HG03097 (cell line): Measurements from ENCODE around the gene ADGRG1.
"Not testable (repeated sequence)": the region's sequence is repeated elsewhere in the genome, so short reads cannot be mapped to it uniquely, and the experiment has no call there.

Source experiments
- ATAC-seq: cut with Tn5 transposase; IDR thresholded peaks from one replicate; pipeline ENCODE4 v1.9.1; 2021; ENCODE audit not compliant: unreplicated experiment, low FRiP score

Gene ADGRG1

GRCh38 chr16:57695680-57696069, 67.2 kb downstream of the ADGRG1 start:
- ATAC-seq, result no peak

- no peak for ATAC-seq
Measured at GRCh38 chr16:57696240-57696639, 67.8 kb downstream of the ADGRG1 start.

- ATAC-seq, result no peak
Measured at GRCh38 chr16:57697896-57698537, 69.6 kb downstream of the ADGRG1 start.

DNA sequence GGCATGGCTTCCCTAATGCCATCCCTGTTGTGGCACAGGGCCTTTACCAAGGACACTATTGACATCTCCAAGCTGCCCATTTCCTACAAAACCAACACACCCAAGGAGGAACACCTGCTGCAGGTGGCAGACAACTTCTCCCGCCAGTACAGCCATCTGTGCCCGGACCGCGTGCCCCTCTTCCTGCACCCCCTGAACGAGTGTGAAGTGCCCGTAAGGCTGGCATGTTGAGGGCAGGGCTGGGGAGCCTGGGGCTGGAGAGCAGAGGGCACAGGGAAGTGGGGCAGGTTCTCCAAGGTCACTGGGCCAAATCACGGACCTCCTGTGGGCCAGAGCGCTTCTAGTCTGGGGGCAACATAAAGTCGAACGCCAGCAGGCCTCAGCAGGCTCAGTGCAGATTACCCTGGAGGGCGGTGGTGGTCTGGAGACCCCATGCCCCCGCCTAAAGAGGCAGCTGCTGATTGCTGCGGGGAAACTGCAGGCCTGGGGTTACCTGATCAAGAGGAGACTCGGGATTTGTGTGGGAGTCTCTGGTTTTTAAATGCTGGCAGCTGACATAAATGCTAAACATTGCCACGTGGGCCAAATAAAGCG, 70.5 kb downstream of the ADGRG1 start:
- no peak for ATAC-seq

- no peak for ATAC-seq
Measured at GRCh38 chr16:57699481-57699880, 71.1 kb downstream of the ADGRG1 start.

DNA sequence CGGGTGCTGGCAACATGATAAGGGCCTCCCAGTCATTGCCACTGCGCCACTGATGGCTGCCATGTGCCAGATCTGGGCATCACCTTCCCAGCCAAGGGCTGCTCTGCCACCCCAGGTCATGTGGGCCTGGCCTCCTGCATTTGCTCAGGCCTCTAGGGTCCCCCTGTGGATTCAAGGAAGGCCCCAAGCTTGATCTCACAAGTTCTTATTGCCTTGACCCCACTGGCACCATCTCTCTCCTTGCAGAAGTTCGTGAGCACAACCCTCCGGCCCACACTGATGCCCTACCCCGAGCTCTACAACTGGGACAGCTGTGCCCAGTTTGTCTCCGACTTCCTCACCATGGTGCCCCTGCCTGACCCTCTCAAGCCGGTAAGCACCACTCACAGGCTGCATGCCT, 71.5 kb downstream of the ADGRG1 start:
- no peak for ATAC-seq

DNA sequence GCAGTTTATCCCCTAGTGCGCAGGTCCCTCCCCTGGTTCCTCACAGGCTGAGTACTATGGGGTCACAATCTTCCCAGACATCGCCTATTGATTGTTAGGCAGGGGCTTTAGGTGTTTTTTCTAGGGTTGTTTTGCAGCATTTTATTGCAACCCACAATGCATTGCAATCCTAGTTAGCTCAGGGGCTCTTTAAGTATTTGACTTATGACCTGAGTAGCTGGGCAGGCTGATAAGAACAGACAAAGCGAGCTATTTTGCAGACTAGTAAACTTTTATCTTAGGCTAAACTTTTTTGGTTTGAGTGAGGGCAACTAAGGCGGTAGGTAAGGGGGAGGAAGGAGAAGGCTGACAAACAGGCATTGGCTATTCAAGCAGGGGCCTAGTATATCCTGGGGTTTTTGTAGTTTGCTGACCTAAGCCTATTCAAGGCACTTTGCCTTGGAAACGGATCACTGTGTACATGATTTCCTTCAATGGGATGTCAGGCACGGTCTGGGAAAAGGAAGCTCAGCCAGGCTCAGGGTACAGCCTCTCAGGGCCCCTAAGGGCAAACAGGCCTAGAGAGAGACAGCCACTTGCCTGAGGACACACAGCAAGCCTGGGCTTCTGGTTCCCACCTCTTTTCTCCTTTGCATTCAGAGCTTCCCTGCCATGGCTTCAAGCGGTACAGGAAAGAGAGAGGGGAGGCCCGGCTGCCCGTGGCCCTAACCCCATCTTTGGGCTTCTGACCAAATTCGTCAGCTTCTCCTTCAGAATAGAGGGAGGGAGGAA, 72.5 kb downstream of the ADGRG1 start:
- no peak for ATAC-seq

- ATAC-seq, result no peak
Measured at GRCh38 chr16:57701759-57702371, 73.4 kb downstream of the ADGRG1 start.

DNA sequence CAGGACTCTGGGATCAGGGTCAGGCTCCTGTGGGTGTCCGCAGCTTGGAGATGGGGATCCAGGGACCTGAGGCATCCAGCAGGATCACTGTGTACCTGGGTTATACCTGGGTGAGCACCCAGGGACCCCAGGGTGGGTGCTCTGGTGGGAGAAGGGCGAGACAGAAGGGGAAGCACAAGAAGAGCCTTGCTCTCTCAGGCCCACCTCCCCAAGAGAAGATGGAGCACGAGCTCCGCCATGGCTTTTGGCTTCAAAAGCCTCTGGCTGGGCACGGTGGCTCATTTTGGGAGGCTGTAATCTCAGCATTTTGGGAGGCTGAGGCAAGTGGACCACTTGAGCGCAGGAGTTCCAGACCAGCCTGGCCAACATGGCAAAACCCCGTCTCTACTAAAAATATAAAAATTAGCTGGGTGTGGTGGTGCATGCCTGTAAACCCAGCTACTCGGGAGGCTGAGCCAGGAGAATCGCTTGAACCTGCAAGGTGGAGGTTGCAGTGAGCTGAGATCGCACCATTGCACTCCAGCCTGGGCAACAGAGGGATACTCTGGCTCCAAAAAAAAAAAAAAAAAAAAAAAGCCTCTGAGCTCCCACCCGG, 75.1 kb downstream of the ADGRG1 start:
- ATAC-seq, result no peak

DNA sequence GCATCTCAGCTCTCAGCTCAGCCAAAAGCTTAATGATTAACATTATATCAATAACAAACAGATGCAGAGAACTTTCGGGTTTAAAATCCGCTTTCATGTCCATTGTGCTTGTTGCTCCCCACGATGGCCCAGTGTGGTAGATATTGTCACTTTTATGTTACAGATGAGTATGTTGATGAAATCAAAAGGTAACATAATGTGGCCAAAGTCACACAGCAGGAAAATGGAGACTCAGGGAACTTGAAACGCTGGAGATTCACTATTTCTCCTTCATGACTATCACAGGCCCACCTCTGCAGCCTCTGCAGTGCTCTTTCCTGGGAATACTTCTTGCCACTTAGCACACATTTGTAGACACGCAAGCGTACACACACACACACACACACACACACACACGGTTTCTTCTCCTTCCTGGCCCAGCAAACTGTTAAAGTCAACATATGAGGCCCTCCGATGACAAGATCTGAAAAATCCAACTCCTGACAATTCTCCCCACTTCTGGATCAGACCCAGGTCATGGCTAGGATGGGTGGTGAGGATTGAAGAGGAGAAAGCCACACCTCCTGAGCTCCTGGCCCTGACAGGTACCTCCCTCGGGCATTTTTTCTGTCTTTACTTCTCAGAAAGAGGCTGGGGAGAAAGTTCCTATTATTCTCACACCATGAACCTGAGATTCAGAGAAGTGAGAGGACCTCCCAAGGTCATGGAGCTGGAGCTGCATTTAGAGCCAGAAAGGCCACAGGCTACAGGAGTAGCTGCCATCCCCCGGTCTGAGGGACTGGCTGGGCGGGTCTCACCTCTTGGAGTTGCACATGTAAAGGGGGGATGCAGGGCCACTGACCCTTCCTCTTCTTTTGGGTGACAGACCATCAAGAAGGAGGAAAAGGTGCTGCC, 75.8 kb downstream of the ADGRG1 start:
- no peak for ATAC-seq

- ATAC-seq, result no peak
Measured at GRCh38 chr16:57704905-57705852, 76.7 kb downstream of the ADGRG1 start.

GRCh38 chr16:57706717-57707116, 78.3 kb downstream of the ADGRG1 start:
- ATAC-seq, result no peak

DNA sequence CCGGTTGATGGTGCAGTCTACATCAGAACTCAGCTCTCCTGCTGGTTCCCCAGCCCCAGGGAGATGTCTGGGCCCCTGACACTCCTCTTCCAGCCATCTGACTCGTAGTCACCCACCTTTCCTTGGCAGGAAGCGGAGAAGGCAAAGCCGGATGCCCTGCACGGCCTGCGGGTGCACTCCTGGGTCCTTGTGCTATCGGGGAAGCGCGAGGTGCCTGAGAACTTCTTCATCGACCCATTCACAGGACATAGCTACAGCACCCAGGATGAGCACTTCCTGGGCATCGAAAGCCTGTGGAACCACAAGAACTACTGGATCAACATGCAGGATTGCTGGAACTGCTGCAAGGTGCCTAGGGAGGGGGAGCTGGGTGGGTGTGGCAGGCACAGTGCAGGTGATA, 78.9 kb downstream of the ADGRG1 start:
- no peak for ATAC-seq

DNA sequence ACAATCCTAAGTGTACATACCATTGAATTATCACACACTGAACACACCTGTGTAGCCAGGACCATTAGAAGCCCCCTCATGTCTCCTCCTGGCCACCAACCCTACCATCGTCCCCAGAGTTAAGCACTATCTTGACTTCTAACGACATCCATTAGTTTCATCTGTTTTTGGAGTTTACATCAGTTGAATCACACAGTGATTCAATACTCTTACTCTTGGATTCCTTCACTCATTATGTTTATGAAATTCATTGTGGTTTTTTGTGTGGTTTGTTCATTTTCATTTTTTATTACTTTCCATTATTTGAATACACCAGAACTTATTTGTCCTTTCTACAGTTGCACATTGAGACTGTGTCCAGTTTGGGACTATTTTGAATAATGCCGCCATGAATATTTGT, 79.7 kb downstream of the ADGRG1 start:
- ATAC-seq, result no peak

DNA sequence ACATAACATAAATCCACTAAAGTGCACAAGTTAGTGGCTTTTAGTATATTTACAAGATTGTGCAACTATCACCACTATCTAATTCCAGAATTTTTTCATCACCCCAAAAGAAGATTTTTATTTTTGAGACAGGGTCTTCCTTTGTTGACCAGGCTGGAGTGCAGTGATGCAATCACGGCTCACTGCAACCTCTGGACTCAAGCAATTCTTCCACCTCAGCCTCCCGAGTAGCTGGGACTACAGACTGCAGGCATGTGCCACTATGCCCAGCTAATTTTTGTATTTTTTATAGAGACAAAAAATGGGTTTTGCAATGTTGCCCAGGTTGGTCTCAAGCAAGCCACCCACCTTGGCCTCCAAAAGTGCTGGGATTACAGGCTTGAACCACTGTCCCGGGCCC, 81.2 kb downstream of the ADGRG1 start:
- ATAC-seq, result no peak

DNA sequence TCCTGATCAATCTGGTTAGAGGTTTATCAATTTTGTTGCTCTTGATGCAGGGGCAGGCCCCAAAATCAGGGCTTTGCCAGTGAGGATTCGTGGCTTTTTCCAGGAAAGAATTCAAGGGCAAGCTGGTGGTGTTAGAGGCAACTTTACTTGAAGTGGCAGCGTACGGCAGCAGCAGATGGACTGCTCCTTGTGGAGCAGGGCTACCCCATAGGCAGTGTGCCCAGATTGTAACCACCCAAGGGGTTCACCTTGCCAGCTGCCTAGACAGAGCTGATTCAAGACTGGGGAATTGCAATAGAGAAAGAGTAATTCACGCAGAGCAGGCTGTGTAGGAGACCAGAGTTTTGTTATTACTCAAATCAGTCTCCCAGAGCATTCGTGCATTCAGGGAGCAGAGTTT, 82.9 kb downstream of the ADGRG1 start:
- no peak for ATAC-seq

GRCh38 chr16:57711993-57712392, 83.6 kb downstream of the ADGRG1 start:
- ATAC-seq, result no peak

GRCh38 chr16:57712569-57712968, 84.1 kb downstream of the ADGRG1 start:
- not testable (repeated sequence) for ATAC-seq

DNA sequence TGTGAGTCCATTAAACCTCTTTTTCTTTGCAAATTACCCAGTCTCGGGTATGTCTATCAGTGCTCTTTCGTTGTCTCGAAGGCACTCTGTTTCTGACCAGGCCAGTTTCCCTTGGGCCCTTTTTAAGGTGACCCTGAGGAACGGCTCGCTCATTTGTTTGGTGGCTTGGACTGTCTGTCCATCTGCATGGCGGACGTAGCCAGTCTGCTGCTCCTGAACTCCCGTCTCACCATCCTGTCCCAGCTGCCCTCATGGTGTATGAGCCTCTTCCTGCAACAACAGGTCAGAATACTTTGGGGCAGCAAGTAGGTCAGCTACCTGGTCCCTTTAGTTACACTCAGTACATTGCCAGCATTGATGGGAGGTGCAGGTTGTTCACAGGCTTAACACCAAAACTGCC, 85.2 kb downstream of the ADGRG1 start:
- no peak for ATAC-seq
